Loucy (cell line): Measurements from ENCODE around the gene MIER2.

Source experiments
- H2AFZ ChIP-seq: fragments of 200-600 bp; sonication (generic); 2 replicates; pipeline ENCODE4 v1.6.0; 2016; ENCODE audit warnings: antibody characterized with exemption, mild to moderate bottlenecking, low read length, moderate library complexity
- H3F3A ChIP-seq: fragments of 200-600 bp; 2 replicates; pipeline ENCODE4 v1.6.0; 2016; ENCODE audit warnings: antibody characterized with exemption, low read depth, mild to moderate bottlenecking
- H3K27me3 ChIP-seq: fragments of 200-600 bp; sonication (generic); 2 replicates; pipeline ENCODE4 v1.6.1; 2014; ENCODE audit warnings: low read length, mild to moderate bottlenecking; ENCODE audit not compliant: insufficient read depth, poor library complexity, severe bottlenecking
- H3K36me3 ChIP-seq: fragments of 200-600 bp; sonication (generic); 2 replicates; pipeline ENCODE4 v1.6.1; 2016; ENCODE audit warnings: low read length; ENCODE audit not compliant: insufficient read depth
- H3K4me1 ChIP-seq: fragments of 200-600 bp; sonication (generic); 2 replicates; pipeline ENCODE4 v1.5.1; 2014; ENCODE audit warnings: low read length, mild to moderate bottlenecking; ENCODE audit not compliant: insufficient read depth, poor library complexity, severe bottlenecking
- H3K4me2 ChIP-seq: fragments of 200-600 bp; sonication (generic); 2 replicates; pipeline ENCODE4 v1.6.0; 2014; ENCODE audit warnings: antibody characterized with exemption, low read length, low read depth, mild to moderate bottlenecking; ENCODE audit not compliant: poor library complexity, severe bottlenecking
- H3K4me3 ChIP-seq: fragments of 200-600 bp; sonication (generic); 2 replicates; pipeline ENCODE4 v1.5.1; 2014; ENCODE audit warnings: low read length, mild to moderate bottlenecking, mixed read lengths; ENCODE audit not compliant: poor library complexity, severe bottlenecking
- H3K79me2 ChIP-seq: fragments of 200-600 bp; sonication (generic); 2 replicates; pipeline ENCODE4 v1.6.1; 2014; ENCODE audit warnings: low read length; ENCODE audit not compliant: insufficient read depth
- H3K9ac ChIP-seq: fragments of 200-600 bp; sonication (generic); 2 replicates; pipeline ENCODE4 v1.6.0; 2014; ENCODE audit warnings: mild to moderate bottlenecking, low read depth, low read length, moderate library complexity; ENCODE audit not compliant: poor library complexity, severe bottlenecking
- H3K9me2 ChIP-seq: fragments of 200-600 bp; sonication (generic); replicated peaks from 2 replicates; pipeline ENCODE4 v1.6.1; 2016; ENCODE audit warnings: low read depth, low read length, mixed read lengths
- H3K9me3 ChIP-seq: fragments of 200-600 bp; sonication (generic); 2 replicates; pipeline ENCODE4 v1.6.1; 2014; ENCODE audit warnings: mild to moderate bottlenecking, antibody characterized with exemption, low read length, low read depth; ENCODE audit not compliant: insufficient read depth
- H4K20me1 ChIP-seq: fragments of 200-600 bp; sonication (generic); 2 replicates; pipeline ENCODE4 v1.6.0; 2014; ENCODE audit warnings: antibody characterized with exemption, low read length, mild to moderate bottlenecking; ENCODE audit not compliant: insufficient read depth, poor library complexity, severe bottlenecking
- EZH2phosphoT487 ChIP-seq: fragments of 200-600 bp; IDR thresholded peaks from 2 replicates; pipeline ENCODE4 v1.6.1; 2018; ENCODE audit warnings: antibody characterized with exemption, mild to moderate bottlenecking, moderate library complexity, borderline replicate concordance
- TF ChIP-seq, protein P1 (sequence below): fragments of 200-600 bp; sonication (generic); conservative IDR thresholded peaks from 2 replicates; pipeline ENCODE4 v1.5.1; 2014; ENCODE audit warnings: mild to moderate bottlenecking, antibody characterized with exemption, low read length

The MIER2 gene

DNA sequence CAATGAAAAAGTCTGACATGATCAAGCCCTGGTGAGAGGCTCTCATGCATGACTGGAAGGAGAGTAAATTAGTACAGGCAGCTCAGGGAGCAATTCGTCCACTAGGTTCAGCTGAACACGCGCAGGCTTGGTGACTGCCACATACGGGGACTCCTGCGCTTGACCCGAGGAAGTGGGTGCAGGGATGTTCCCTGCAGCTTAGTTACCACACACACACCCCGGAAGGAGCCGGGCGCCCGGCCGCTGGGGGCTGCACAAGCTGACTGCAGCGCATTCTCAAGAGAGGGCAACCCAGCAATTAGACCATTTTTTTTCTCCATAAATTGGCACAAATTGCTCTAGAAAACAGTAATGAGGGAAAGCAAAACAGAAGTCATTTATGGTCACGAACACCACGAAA lies 23.0 kb upstream of the MIER2 start:
- Histone ChIP-seq H2AFZ (no peak overlapping the region), H3K4me3 (no peak overlapping the region), H3K79me2 (no peaks in the 10 kb centered on the region), H3K27me3 (no peaks in the 10 kb centered on the region), H3F3A (no peaks in the 10 kb centered on the region), H3K4me1 (peaks cover 3% of the 10 kb centered on the region), H3K9me3 (peaks cover 2% of the 10 kb centered on the region; the same call in 1 of the 2 replicates), H3K9ac (no peak overlapping the region), H3K36me3 (no peaks in the 10 kb centered on the region), H4K20me1 (no peaks in the 10 kb centered on the region), H3K9me2 (no peaks in the 10 kb centered on the region), H3K4me2 (no peak overlapping the region)
- TF ChIP-seq EZH2phosphoT487, result no peak
- TF ChIP-seq, protein P1, sequence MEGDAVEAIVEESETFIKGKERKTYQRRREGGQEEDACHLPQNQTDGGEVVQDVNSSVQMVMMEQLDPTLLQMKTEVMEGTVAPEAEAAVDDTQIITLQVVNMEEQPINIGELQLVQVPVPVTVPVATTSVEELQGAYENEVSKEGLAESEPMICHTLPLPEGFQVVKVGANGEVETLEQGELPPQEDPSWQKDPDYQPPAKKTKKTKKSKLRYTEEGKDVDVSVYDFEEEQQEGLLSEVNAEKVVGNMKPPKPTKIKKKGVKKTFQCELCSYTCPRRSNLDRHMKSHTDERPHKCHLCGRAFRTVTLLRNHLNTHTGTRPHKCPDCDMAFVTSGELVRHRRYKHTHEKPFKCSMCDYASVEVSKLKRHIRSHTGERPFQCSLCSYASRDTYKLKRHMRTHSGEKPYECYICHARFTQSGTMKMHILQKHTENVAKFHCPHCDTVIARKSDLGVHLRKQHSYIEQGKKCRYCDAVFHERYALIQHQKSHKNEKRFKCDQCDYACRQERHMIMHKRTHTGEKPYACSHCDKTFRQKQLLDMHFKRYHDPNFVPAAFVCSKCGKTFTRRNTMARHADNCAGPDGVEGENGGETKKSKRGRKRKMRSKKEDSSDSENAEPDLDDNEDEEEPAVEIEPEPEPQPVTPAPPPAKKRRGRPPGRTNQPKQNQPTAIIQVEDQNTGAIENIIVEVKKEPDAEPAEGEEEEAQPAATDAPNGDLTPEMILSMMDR, result no peak

DNA sequence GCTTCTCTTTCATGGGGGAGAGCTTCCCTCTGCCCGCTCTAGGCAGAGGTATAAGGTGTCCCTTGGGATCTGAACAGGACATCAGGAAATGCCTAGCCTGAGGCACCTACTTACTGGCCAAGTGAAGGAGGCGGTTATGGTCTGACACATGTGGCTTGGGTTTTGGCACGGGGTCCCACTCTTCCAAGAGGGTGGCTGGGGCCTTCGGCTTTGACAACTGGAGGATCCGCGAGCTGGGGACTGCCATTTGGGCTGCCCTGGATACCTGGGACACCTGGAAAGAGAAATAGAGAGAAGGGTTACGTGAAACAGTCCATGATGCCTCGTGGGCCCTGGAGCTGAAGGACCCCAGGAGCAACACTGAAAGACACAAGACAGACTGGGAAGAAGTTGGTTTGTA lies 22.4 kb upstream of the MIER2 start:
- no peaks in the 10 kb centered on the region for H3F3A ChIP-seq
- no peaks in the 10 kb centered on the region for H3K27me3 ChIP-seq
- no peak overlapping the region for H3K9ac ChIP-seq
- no peaks in the 10 kb centered on the region for H3K9me2 ChIP-seq
- no peaks in the 10 kb centered on the region for H4K20me1 ChIP-seq
- H3K9me3 ChIP-seq, result peaks cover 6% of the 10 kb centered on the region; the same call in 1 of the 2 replicates
- H2AFZ ChIP-seq, result no peak overlapping the region
- no peak overlapping the region for H3K4me3 ChIP-seq
- H3K4me2 ChIP-seq, result no peak overlapping the region
- no peaks in the 10 kb centered on the region for H3K79me2 ChIP-seq
- no peak for TF ChIP-seq EZH2phosphoT487
- TF ChIP-seq, protein P1, result no peak
- no peaks in the 10 kb centered on the region for H3K36me3 ChIP-seq
- peaks cover 3% of the 10 kb centered on the region for H3K4me1 ChIP-seq

- Histone ChIP-seq H3K4me3 (no peak overlapping the region), H3K4me1 (peaks cover under 1% of the 10 kb centered on the region), H3K9me2 (no peaks in the 10 kb centered on the region), H4K20me1 (no peaks in the 10 kb centered on the region), H3K36me3 (no peaks in the 10 kb centered on the region), H3K79me2 (no peaks in the 10 kb centered on the region), H3K9ac (no peak overlapping the region), H2AFZ (no peak overlapping the region), H3K9me3 (peaks cover 6% of the 10 kb centered on the region; the same call in 1 of the 2 replicates), H3F3A (no peaks in the 10 kb centered on the region), H3K4me2 (no peak overlapping the region), H3K27me3 (no peaks in the 10 kb centered on the region)
- TF ChIP-seq EZH2phosphoT487, result no peak
Observed at GRCh38 chr19:366205-366783, 21.7 kb upstream of the MIER2 start.
